ENCODE data around the gene FBXO24. TPM values are rescaled to one million over a fixed set of nuclear protein-coding genes. Genes with fewer than 3 reads are reported as not detected.

The FBXO24 gene
- total and polyA plus RNA-seq, 11 donors: 0.11 to 0.75 (median 0.31) TPM; not detected in 4

DNA sequence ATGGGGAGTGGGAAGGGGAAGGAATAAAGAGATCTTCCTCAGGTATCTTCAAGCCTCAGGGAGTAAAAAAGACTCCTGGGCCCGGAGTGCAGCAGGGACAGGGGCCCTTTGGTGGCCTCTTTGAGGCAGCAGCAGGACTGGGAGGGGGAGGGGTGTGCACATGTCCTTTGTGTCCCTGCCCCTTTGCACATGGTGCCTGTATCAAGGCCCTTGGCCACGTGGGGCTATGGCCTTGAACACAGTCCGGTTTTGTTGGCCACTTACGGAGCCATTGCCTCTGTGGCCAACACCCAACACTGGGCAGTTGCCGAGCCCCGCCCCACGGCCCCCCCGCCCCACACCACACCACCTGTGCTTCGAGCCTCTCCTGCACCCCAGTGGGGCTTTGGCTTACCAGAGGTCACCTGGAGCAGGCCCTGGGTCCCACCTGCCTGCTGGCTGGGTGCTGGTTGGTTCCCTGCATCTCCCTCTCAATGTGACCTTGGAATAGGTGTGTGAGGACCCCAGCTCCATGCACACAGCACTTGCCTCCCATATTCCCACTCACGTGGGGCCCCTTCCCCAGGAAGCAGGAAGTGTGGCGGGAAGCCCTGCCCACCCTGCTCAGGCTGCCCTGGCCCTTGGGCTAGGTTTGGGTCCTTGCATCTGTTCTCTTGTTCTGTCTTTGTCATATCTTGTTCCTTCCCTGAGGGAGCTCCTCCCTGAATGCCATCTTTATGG, 17.8 kb upstream of the FBXO24 start:
- peak in 3 of 5 donors; percentile 18 to 48 (median 27) for DNase-seq
- no peak overlapping the region for H3K4me3 ChIP-seq
- no peaks in the 10 kb centered on the region for H3K27me3 ChIP-seq
- intact Hi-C loops (cut with DNase I): loop anchor here in 2 of 10 donors (5.0 to 10.0 kb wide), 2 partner anchors 124 to 156 kb away; partner anchors contain the start of genes EPO (in 1 of the 2) and GIGYF1 (in 1 of the 2)
- H3K9me3 ChIP-seq: no peaks in the 10 kb centered on the region
- H3K27ac ChIP-seq: no peak overlapping the region
- no peak for TF ChIP-seq POLR2A (IDR thresholded peaks at IDR 0.05)
- TF ChIP-seq, protein P1, sequence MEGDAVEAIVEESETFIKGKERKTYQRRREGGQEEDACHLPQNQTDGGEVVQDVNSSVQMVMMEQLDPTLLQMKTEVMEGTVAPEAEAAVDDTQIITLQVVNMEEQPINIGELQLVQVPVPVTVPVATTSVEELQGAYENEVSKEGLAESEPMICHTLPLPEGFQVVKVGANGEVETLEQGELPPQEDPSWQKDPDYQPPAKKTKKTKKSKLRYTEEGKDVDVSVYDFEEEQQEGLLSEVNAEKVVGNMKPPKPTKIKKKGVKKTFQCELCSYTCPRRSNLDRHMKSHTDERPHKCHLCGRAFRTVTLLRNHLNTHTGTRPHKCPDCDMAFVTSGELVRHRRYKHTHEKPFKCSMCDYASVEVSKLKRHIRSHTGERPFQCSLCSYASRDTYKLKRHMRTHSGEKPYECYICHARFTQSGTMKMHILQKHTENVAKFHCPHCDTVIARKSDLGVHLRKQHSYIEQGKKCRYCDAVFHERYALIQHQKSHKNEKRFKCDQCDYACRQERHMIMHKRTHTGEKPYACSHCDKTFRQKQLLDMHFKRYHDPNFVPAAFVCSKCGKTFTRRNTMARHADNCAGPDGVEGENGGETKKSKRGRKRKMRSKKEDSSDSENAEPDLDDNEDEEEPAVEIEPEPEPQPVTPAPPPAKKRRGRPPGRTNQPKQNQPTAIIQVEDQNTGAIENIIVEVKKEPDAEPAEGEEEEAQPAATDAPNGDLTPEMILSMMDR (IDR thresholded peaks at IDR 0.05): no peak
- peaks cover 0 to 26% (median 13%) of the 10 kb centered on the region in 12 donors for H3K4me1 ChIP-seq
- peaks cover 0 to 5% (median 0%) of the 10 kb centered on the region in 9 donors for H3K36me3 ChIP-seq
- no peak for ATAC-seq
- WGBS, 4 donors: 65 to 76% (median 70%) methylated on average over 10 to 11 of the region's 11 CpGs

DNA sequence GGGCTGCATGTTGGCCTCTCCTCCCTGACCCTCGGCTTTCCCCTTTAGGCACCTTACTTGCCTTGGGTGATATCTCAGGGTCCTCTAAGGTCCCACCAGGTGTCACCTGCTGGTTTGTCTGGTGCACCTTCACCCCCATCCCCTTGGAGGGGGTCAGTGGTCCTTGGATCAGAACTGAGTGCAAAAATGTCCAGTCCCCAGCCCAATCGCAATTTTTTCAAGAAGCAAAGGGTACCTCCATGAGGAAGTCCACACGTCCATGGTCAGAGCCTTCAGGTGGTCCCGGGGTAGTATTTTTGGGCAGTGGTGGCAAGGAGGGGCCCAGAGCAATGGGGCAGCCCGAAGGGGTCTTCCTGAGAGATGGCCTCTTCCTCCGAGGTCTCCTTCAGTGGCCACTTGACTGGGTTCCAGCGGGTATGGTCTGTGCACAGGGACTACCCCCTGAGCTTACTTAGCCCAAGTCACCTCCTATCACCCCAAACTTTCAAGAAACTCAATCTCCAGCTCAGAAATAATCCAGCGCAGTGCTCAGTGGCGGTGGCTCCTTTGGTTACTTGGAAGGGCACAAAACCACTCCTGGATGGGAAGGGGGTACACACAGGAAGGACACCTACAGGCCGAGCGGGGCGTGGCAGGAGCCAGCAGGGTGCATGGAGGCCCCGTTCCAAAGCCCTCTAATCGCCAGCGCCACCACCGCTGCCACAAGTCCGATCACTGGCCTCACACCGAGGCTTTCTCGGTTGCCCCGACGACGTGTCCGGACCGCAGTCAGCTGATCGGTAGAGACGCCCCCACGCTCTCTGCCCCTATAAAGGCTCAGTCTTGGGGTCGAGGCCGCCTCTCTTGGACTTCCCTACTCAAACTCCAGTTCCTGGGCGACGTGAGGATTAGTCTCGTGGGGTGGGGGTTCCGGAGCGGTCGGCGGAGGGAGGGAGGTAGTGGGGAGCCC, 17.0 kb upstream of the FBXO24 start:
- TF ChIP-seq, protein P1 (IDR thresholded peaks at IDR 0.05): peak in 9 of 12 donors; percentile 8 to 42 (median 32)
- no peak for TF ChIP-seq POLR2A (IDR thresholded peaks at IDR 0.05)
- peak overlapping the region in 1 of 12 donors; percentile 24 for H3K27ac ChIP-seq
- ATAC-seq (peak; percentile 28 to 56 (median 34)), DNase-seq (peak in 3 of 5 donors; percentile 45 to 72 (median 56))
- peaks cover 0 to 26% (median 13%) of the 10 kb centered on the region in 12 donors for H3K4me1 ChIP-seq
- intact Hi-C loops (cut with DNase I): loop anchor here in 2 of 10 donors (5.0 to 10.0 kb wide), 2 partner anchors 123 to 156 kb away; partner anchors contain the start of genes EPO (in 1 of the 2) and GIGYF1 (in 1 of the 2)
- no peaks in the 10 kb centered on the region for H3K27me3 ChIP-seq
- peak overlapping the region in 11 of 12 donors; percentile 2 to 50 (median 40) for H3K4me3 ChIP-seq
- no peaks in the 10 kb centered on the region for H3K9me3 ChIP-seq
- WGBS, 4 donors: 24 to 73% (median 25%) methylated on average over 11 to 36 of the region's 36 CpGs
- H3K36me3 ChIP-seq: peaks cover 0 to 11% (median 3%) of the 10 kb centered on the region in 9 donors

DNA sequence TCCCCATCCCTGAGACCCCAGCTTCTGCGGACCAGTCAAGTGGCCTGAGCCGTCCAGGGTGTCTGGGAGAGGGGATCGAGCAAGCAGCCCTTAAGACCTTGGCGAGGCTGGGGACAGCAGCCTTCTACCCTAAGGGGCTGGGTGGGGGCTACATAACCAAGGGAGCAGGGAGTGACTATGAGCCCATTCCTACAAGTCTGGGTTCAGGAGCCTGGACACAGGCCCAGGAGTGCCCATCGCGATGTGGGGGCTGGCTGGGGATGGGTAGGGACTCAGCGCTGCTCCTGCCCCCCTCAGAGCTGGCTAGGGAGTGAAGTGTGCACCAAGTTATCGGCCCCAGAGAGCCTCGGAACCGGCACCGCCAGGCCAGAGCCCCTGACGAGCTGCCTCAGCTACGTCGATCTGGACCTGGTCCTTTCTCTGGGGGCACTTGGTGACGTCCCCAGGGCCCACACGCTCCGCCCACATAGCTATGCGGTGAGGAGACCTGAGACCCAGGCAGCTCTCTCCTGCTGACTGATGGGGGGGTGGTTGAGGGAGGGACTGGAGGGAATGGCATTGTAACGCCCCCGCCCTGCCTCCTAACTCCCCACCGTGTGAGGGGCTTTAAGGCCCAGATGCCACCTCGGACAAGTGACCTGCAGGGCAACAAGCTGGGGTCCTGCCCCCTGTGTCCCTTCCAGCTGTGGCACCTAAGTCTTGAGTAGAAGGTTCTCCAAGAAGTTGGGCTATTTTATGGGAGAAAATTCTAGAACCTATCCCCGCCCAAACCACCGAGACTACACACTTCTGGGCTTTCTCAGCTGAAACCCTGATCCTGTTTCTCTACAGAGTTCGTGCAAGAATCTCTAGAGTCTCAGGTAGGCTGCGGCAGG, 14.9 kb upstream of the FBXO24 start:
- ATAC-seq (no peak), DNase-seq (peak in 3 of 5 donors; percentile 17 to 65 (median 23))
- 72 to 77% (median 74%) methylated on average over 15 to 26 of the region's 26 CpGs for WGBS, 4 donors
- Histone ChIP-seq H3K4me3 (no peak overlapping the region), H3K36me3 (peaks cover 0 to 30% (median 22%) of the 10 kb centered on the region in 9 donors), H3K9me3 (no peaks in the 10 kb centered on the region), H3K27me3 (no peaks in the 10 kb centered on the region), H3K27ac (no peak overlapping the region), H3K4me1 (peaks cover 0 to 26% (median 13%) of the 10 kb centered on the region in 12 donors)
- intact Hi-C loops (cut with DNase I): loop anchor here in 1 of 10 donors (2.0 kb wide), 1 partner anchor 14 kb away; no protein-coding TSS in a partner anchor
- TF ChIP-seq, protein P1 (IDR thresholded peaks at IDR 0.05): no peak
- no peak for TF ChIP-seq POLR2A (IDR thresholded peaks at IDR 0.05)

All from heart left ventricle (tissue), 16 donors.